ENCODE measurements around the gene STIMATE.

GRCh38 chr3:52893723-52894122, 3.6 kb downstream of the STIMATE start:
- TF ChIP-seq CTCF (conservative IDR thresholded peaks at IDR 0.05; ENCODE audit: low read depth in 2 of 2) = no peak
- no peak for TF ChIP-seq REST (IDR thresholded peaks at IDR 0.05; ENCODE audit: unreplicated experiment)
- no peak for TF ChIP-seq EZH2 (IDR thresholded peaks at IDR 0.05; ENCODE audit: low read depth, unreplicated experiment)
- TF ChIP-seq POLR2AphosphoS5 (IDR thresholded peaks at IDR 0.05; ENCODE audit: low read depth) = no peak
- no peak for TF ChIP-seq EZH2phosphoT487 (IDR thresholded peaks at IDR 0.05; ENCODE audit: unreplicated experiment)
- TF ChIP-seq CREB1 (CRISPR knock-in tag; IDR thresholded peaks at IDR 0.05; ENCODE audit: low read depth) = no peak
- no peak for TF ChIP-seq JUNB (IDR thresholded peaks at IDR 0.05; ENCODE audit: unreplicated experiment)
- TF ChIP-seq ZNF462 (CRISPR knock-in tag; IDR thresholded peaks at IDR 0.05) = no peak
- TF ChIP-seq ETS1 (IDR thresholded peaks at IDR 0.05) = no peak

Measured in GM23338 (cell line).